OCI-M2 (cell line): ENCODE measurements around the gene WFDC2.

ENCODE experiments used
- DNase-seq: peaks from one replicate; lab custom pipeline; 2025; ENCODE audit not compliant: unreplicated experiment; lab: John Stamatoyannopoulos, UW

WFDC2 gene

GRCh38 chr20:45495501-45495941 is 26.0 kb downstream of the WFDC2 start:
- no peak for DNase-seq

GRCh38 chr20:45496166-45496565 is 26.6 kb downstream of the WFDC2 start:
- DNase-seq: no peak

GRCh38 chr20:45497971-45498494 is 28.5 kb downstream of the WFDC2 start:
- no peak for DNase-seq

GRCh38 chr20:45500022-45500421 is 30.5 kb downstream of the WFDC2 start:
- no peak for DNase-seq

- no peak for DNase-seq
These were observed 32.0 kb downstream of the WFDC2 start for GRCh38 chr20:45501600-45501999.

GRCh38 chr20:45502561-45502960 is 33.0 kb downstream of the WFDC2 start:
- no peak for DNase-seq

GRCh38 chr20:45503403-45503802 is 33.9 kb downstream of the WFDC2 start:
- DNase-seq: no peak

GRCh38 chr20:45506398-45506797 is 36.8 kb downstream of the WFDC2 start:
- no peak for DNase-seq

- no peak for DNase-seq
These were observed 37.7 kb downstream of the WFDC2 start for GRCh38 chr20:45507011-45507820.

GRCh38 chr20:45508068-45508886 is 38.7 kb downstream of the WFDC2 start:
- DNase-seq: no peak

GRCh38 chr20:45509091-45509490 is 39.5 kb downstream of the WFDC2 start:
- no peak for DNase-seq

- DNase-seq: no peak
These were observed 40.8 kb downstream of the WFDC2 start for GRCh38 chr20:45510242-45510862.

GRCh38 chr20:45515147-45515913 is 45.8 kb downstream of the WFDC2 start, which contains the start of gene SPINT3:
TSS of gene SPINT3 (minus strand) at chr20:45515622. CDS start at chr20:45515608, 14 bp downstream.
- DNase-seq: no peak

- no peak for DNase-seq
These were observed 48.7 kb downstream of the WFDC2 start for GRCh38 chr20:45518282-45518681.

GRCh38 chr20:45523821-45524220 is 54.3 kb downstream of the WFDC2 start:
- DNase-seq: no peak

GRCh38 chr20:45527294-45527693 is 57.7 kb downstream of the WFDC2 start:
- DNase-seq: no peak
